ENCODE measurements around the gene ADAMTS9. TPM values are rescaled to one million over a fixed set of nuclear protein-coding genes. Genes with fewer than 3 reads are reported as not detected.
A peak's percentile ranks its signal among the peaks of the same experiment; 100 is the strongest.

Gene ADAMTS9
- total and polyA plus RNA-seq, 2 donors (not counting 3 experiments of a cell fraction or from before 2014, with no cell fraction given): 6.5 to 23.9 TPM

GRCh38 chr3:64568895-64569517 is 118.8 kb downstream of the ADAMTS9 start:
- ChIA-PET CTCF (interaction anchor here (1.4 kb wide), 1 partner anchor 9 kb away, joined by 3 read pairs; no protein-coding TSS in a partner anchor), POLR2A (no interaction called here)
- FAIRE-seq (no peak), DNase-seq (ENCODE audit: low read depth, low spot score) (peak; percentile 11)
- Histone ChIP-seq H3K27ac (ENCODE audit: insufficient read depth, low read depth, low read length) (no peak overlapping the region), H3K9me3 (replicated peaks; ENCODE audit: control insufficient read depth, insufficient read depth, low read length) (no peaks in the 10 kb centered on the region), H3K4me2 (ENCODE audit: insufficient read depth, low read length) (no peak overlapping the region), H3K27me3 (ENCODE audit: control insufficient read depth in 2 of 2, insufficient read depth in 2 of 2, low read length in 2 of 2) (no peaks in the 10 kb centered on the region), H3K4me1 (ENCODE audit: control insufficient read depth, extremely low read depth, insufficient read depth, low read length) (no peaks in the 10 kb centered on the region), H3K36me3 (ENCODE audit: control insufficient read depth in 2 of 2, extremely low read depth in 1 of 2, insufficient read depth in 2 of 2, low read length in 2 of 2) (no peaks in the 10 kb centered on the region), H3K9ac (replicated peaks; ENCODE audit: extremely low read depth, insufficient read depth, low read length) (no peak overlapping the region), H4K20me1 (replicated peaks; ENCODE audit: control insufficient read depth, extremely low read depth, insufficient read depth, low read length) (no peaks in the 10 kb centered on the region), H3K4me3 (replicated peaks in 1 of 3; ENCODE audit: insufficient read depth in 1 of 3, low read depth in 1 of 3, low read length in 3 of 3) (no peak overlapping the region), H2AFZ (ENCODE audit: low read depth, low read length) (no peak overlapping the region), H3K9me1 (replicated peaks; ENCODE audit: control insufficient read depth, extremely low read depth, insufficient read depth, low read length) (no peaks in the 10 kb centered on the region), H3K79me2 (ENCODE audit: control insufficient read depth, insufficient read depth, low read length) (no peaks in the 10 kb centered on the region)
- dilution Hi-C loops (cut with MboI; ENCODE audit: extremely low pct_ligation_motif_present, low sequenced_read_pairs) (no loop called here), intact Hi-C loops (cut with micrococcal nuclease) (no loop called here)
- TF ChIP-seq FOS (IDR thresholded peaks at IDR 0.05; ENCODE audit: borderline replicate concordance, insufficient read depth, low read length): no peak
- TF ChIP-seq POLR2A (IDR thresholded peaks at IDR 0.05; ENCODE audit: low read depth, low read length): no peak
- TF ChIP-seq EZH2 (IDR thresholded peaks at IDR 0.05; ENCODE audit: borderline replicate concordance, low read depth, low read length, severe bottlenecking): no peak
- TF ChIP-seq JUN (IDR thresholded peaks at IDR 0.05; ENCODE audit: borderline replicate concordance, insufficient read depth, insufficient read length, low read depth): no peak
- TF ChIP-seq, protein P1, sequence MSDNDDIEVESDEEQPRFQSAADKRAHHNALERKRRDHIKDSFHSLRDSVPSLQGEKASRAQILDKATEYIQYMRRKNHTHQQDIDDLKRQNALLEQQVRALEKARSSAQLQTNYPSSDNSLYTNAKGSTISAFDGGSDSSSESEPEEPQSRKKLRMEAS (IDR thresholded peaks at IDR 0.05; ENCODE audit: insufficient read depth, insufficient read length): no peak
- no peak for TF ChIP-seq MYC (IDR thresholded peaks at IDR 0.05; ENCODE audit: low read depth, low read length)
- no peak for TF ChIP-seq GATA2 (IDR thresholded peaks at IDR 0.05; ENCODE audit: insufficient read depth, insufficient read length, low read depth, low read length)
- TF ChIP-seq, protein P2, sequence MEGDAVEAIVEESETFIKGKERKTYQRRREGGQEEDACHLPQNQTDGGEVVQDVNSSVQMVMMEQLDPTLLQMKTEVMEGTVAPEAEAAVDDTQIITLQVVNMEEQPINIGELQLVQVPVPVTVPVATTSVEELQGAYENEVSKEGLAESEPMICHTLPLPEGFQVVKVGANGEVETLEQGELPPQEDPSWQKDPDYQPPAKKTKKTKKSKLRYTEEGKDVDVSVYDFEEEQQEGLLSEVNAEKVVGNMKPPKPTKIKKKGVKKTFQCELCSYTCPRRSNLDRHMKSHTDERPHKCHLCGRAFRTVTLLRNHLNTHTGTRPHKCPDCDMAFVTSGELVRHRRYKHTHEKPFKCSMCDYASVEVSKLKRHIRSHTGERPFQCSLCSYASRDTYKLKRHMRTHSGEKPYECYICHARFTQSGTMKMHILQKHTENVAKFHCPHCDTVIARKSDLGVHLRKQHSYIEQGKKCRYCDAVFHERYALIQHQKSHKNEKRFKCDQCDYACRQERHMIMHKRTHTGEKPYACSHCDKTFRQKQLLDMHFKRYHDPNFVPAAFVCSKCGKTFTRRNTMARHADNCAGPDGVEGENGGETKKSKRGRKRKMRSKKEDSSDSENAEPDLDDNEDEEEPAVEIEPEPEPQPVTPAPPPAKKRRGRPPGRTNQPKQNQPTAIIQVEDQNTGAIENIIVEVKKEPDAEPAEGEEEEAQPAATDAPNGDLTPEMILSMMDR (IDR thresholded peaks at IDR 0.05; ENCODE audit: extremely low read depth in 1 of 2, insufficient read depth in 1 of 2, low read depth in 1 of 2, low read length in 2 of 2): no peak
- no peak for TF ChIP-seq POLR2AphosphoS5 (IDR thresholded peaks at IDR 0.05; ENCODE audit: insufficient read depth, low read depth, low read length)
- BruUV-seq (replicated peaks): no TSS peak
